RWPE1 (cell line): ENCODE data around the gene CAPNS2.
"Not testable (repeated sequence)": the region's sequence is repeated elsewhere in the genome, so short reads cannot be mapped to it uniquely, and the experiment has no call there.

Source experiments
- CTCF ChIA-PET: fragments of 350-600 bp; sonication (Branson Sonifier 250); formaldehyde crosslinking; extraction: SDS; loops from one replicate; lab custom pipeline; 2021; lab: Yijun Ruan, JAX
- POLR2A ChIA-PET: fragments of 400-600 bp; formaldehyde crosslinking; extraction: SDS; loops from one replicate; lab custom pipeline; 2020; ENCODE audit warnings: antibody characterized with exemption; ENCODE audit not compliant: low non-redundant PET; lab: Yijun Ruan, JAX
- DNase-seq: peaks from one replicate; pipeline ENCODE4 v3.0.0; 2012; ENCODE audit warnings: low spot score
- H3K27ac ChIP-seq: fragments of 450-650 bp; 2 replicates; pipeline ENCODE4 v1.5.1; 2017
- CTCF ChIP-seq: fragments of 450-650 bp; conservative IDR thresholded peaks from 2 replicates; pipeline ENCODE4 v1.5.1; 2017; ENCODE audit warnings: low read depth, mild to moderate bottlenecking

Gene CAPNS2

GRCh38 chr16:55613613-55614335, 47.3 kb downstream of the CAPNS2 start:
- ChIA-PET POLR2A (no interaction called here), CTCF (no interaction called here)

GRCh38 chr16:55615071-55615470, 48.6 kb downstream of the CAPNS2 start:
- no peak overlapping the region for H3K27ac ChIP-seq
- ChIA-PET CTCF (no interaction called here), POLR2A (no interaction called here)
- TF ChIP-seq CTCF = no peak
- no peak for DNase-seq

More at GRCh38 chr16:55613613-55614335, 47.3 kb downstream of the CAPNS2 start:
- TF ChIP-seq CTCF = no peak
- H3K27ac ChIP-seq = no peak overlapping the region
- no peak for DNase-seq

- CTCF ChIA-PET = not testable (repeated sequence)
These were observed 49.2 kb downstream of the CAPNS2 start for GRCh38 chr16:55615670-55616069.

More at GRCh38 chr16:55615670-55616069, 49.2 kb downstream of the CAPNS2 start:
- DNase-seq, POLR2A ChIA-PET, H3K27ac ChIP-seq: not testable (repeated sequence)
